Fibroblast of villous mesenchyme (primary cell): ENCODE measurements around the gene ATPAF1. TPM values are rescaled to one million over a fixed set of nuclear protein-coding genes. Genes with fewer than 3 reads are reported as not detected.

Experiments
- DNase-seq: peaks from one replicate; pipeline ENCODE4 v3.0.0-alpha.2; 2010; ENCODE audit warnings: low read depth
- H3K4me3 ChIP-seq: 2 replicates; pipeline ENCODE4 v1.5.1; 2011; ENCODE audit warnings: low read depth, mild to moderate bottlenecking, low read length
- CTCF ChIP-seq: IDR thresholded peaks from 2 replicates; pipeline ENCODE4 v1.5.1; 2012; ENCODE audit warnings: low read depth, mild to moderate bottlenecking, low read length; ENCODE audit not compliant: insufficient read depth
- total RNA-seq: library from RNA; depleted of rRNA; stranded (reverse); fragments of >200 nt; gene quantifications from 2 replicates; pipeline ENCODE4 v1.2.3, GENCODE V29; 2012

Gene ATPAF1
- total RNA-seq, 1 donor, result 66.1 TPM

- no peak for DNase-seq
- no peak for TF ChIP-seq CTCF
- peak overlapping the region; percentile 75 for H3K4me3 ChIP-seq
Observed at GRCh38 chr1:46615735-46616134, 52.4 kb downstream of the ATPAF1 start.

GRCh38 chr1:46615088-46615487, 53.1 kb downstream of the ATPAF1 start:
- no peak for DNase-seq
- H3K4me3 ChIP-seq, result peak overlapping the region; percentile 75
- TF ChIP-seq CTCF, result no peak

- no peak for DNase-seq
- H3K4me3 ChIP-seq, result no peak overlapping the region
- TF ChIP-seq CTCF, result no peak
Observed at GRCh38 chr1:46614604-46614984, 53.6 kb downstream of the ATPAF1 start.

- peak overlapping the region; percentile 32 for H3K4me3 ChIP-seq
- TF ChIP-seq CTCF, result no peak
- peak; percentile 82 for DNase-seq
Observed at GRCh38 chr1:46613661-46614603, 54.2 kb downstream of the ATPAF1 start.

- peak overlapping the region; percentile 32 for H3K4me3 ChIP-seq
- DNase-seq, result no peak
- TF ChIP-seq CTCF, result no peak
Observed at GRCh38 chr1:46612937-46613660, 55.1 kb downstream of the ATPAF1 start.

- no peak for TF ChIP-seq CTCF
- H3K4me3 ChIP-seq, result no peak overlapping the region
- DNase-seq, result no peak
Observed at GRCh38 chr1:46611691-46612221, 56.4 kb downstream of the ATPAF1 start.
